GM23338 (cell line): Measurements from ENCODE around the gene PRDM11. TPM values are rescaled to one million over a fixed set of nuclear protein-coding genes. Genes with fewer than 3 reads are reported as not detected.

Experiments
- ATAC-seq: fragments of 200-7000 bp; cut with Tn5 transposase; 3 replicates; pipeline ENCODE4 v1.9.1; 2020
- DNase-seq: peaks from one replicate; pipeline ENCODE4 v3.0.0-alpha.2; 2015; ENCODE audit warnings: low spot score
- H2AFZ ChIP-seq: fragments of 200-600 bp; sonication (generic); 2 replicates; pipeline ENCODE4 v1.8.0; 2016; ENCODE audit warnings: antibody characterized with exemption, mild to moderate bottlenecking, moderate library complexity
- H3F3A ChIP-seq: fragments of 200-600 bp; sonication (generic); replicated peaks from 2 replicates; pipeline ENCODE4 v1.8.0; 2017; ENCODE audit warnings: antibody characterized with exemption, mixed run types, low read depth
- H3K27ac ChIP-seq: fragments of 200-600 bp; sonication (generic); 2 replicates; pipeline ENCODE4 v1.6.1; 2016; ENCODE audit warnings: low read depth
- H3K27me3 ChIP-seq: fragments of 200-600 bp; sonication (generic); 2 replicates; pipeline ENCODE4 v1.8.0; 2016; ENCODE audit warnings: mild to moderate bottlenecking, mixed run types, moderate library complexity; ENCODE audit not compliant: insufficient read depth
- H3K36me3 ChIP-seq: fragments of 200-600 bp; sonication (generic); 2 replicates; pipeline ENCODE4 v1.8.0; 2016; ENCODE audit warnings: mild to moderate bottlenecking; ENCODE audit not compliant: insufficient read depth
- H3K4me1 ChIP-seq: fragments of 200-600 bp; sonication (generic); 2 replicates; pipeline ENCODE4 v1.8.0; 2016; ENCODE audit warnings: mild to moderate bottlenecking, moderate library complexity; ENCODE audit not compliant: insufficient read depth
- H3K4me2 ChIP-seq: fragments of 200-600 bp; sonication (generic); 2 replicates; pipeline ENCODE4 v1.7.1; 2017; ENCODE audit warnings: mixed run types
- H3K4me3 ChIP-seq: fragments of 200-600 bp; sonication (generic); 2 replicates; pipeline ENCODE4 v1.6.1; 2016; ENCODE audit warnings: mixed run types
- H3K79me2 ChIP-seq: fragments of 200-600 bp; sonication (generic); replicated peaks from 2 replicates; pipeline ENCODE4 v1.8.0; 2017; ENCODE audit warnings: mild to moderate bottlenecking; ENCODE audit not compliant: insufficient read depth
- H3K9me2 ChIP-seq: fragments of 200-600 bp; sonication (generic); 2 replicates; pipeline ENCODE4 v1.8.0; 2017; ENCODE audit not compliant: insufficient read depth
- H4K20me1 ChIP-seq: fragments of 200-600 bp; sonication (generic); replicated peaks from 2 replicates; pipeline ENCODE4 v1.8.0; 2017; ENCODE audit warnings: mild to moderate bottlenecking; ENCODE audit not compliant: insufficient read depth
- H3K27ac Mint-ChIP-seq: 2 replicates; pipeline ENCODE4 v1.8.0; 2020; ENCODE audit warnings: inconsistent platforms, mild to moderate bottlenecking, moderate library complexity, mixed read lengths
- H3K27me3 Mint-ChIP-seq: 3 replicates; pipeline ENCODE4 v1.8.0; 2022; ENCODE audit warnings: low read depth, mild to moderate bottlenecking, moderate library complexity, mixed read lengths, inconsistent platforms; ENCODE audit not compliant: insufficient read depth, poor library complexity
- H3K36me3 Mint-ChIP-seq: 3 replicates; pipeline ENCODE4 v1.8.0; 2021; ENCODE audit warnings: low read depth, mild to moderate bottlenecking, inconsistent platforms, moderate library complexity, mixed read lengths
- H3K4me1 Mint-ChIP-seq: 3 replicates; pipeline ENCODE4 v1.8.0; 2020; ENCODE audit warnings: mild to moderate bottlenecking, inconsistent platforms, mixed read lengths
- H3K4me3 Mint-ChIP-seq: 3 replicates; pipeline ENCODE4 v1.8.0; 2021; ENCODE audit warnings: moderate library complexity, mild to moderate bottlenecking, inconsistent platforms, mixed read lengths
- H3K9me3 Mint-ChIP-seq: 3 replicates; pipeline ENCODE4 v1.8.0; 2020; ENCODE audit warnings: moderate library complexity, mild to moderate bottlenecking, inconsistent platforms, mixed read lengths
- CTCF ChIP-seq, 2 experiments: fragments of 200-600 bp in 1 of 2; sonication (generic) in 1 of 2; conservative IDR thresholded peaks; 2 replicates each; pipeline versions ENCODE4 v1.5.1 to v1.6.1; 2016 to 2017; ENCODE audit warnings: antibody characterized with exemption in 2 of 2, low read depth in 2 of 2, mild to moderate bottlenecking in 2 of 2, moderate library complexity in 1 of 2
- JUNB ChIP-seq: IDR thresholded peaks from one replicate; pipeline ENCODE4 v1.6.1; 2016; ENCODE audit warnings: antibody characterized with exemption; ENCODE audit not compliant: unreplicated experiment
- POLR2AphosphoS5 ChIP-seq: IDR thresholded peaks from 2 replicates; pipeline ENCODE4 v1.6.1; 2016; ENCODE audit warnings: antibody characterized with exemption, low read depth
- ZNF462 ChIP-seq: fragments of 250-450 bp; sonication (Bioruptor Pico); IDR thresholded peaks from 2 replicates; pipeline ENCODE4 v1.5.0; 2020; ENCODE audit warnings: mild to moderate bottlenecking, moderate library complexity
- polyA plus RNA-seq: library from polyadenylated mRNA; unstranded; fragments of >200 nt; fragmentation: Nextera tagmentation; extraction: Ambion mirVana; gene quantifications from 2 replicates; pipeline ENCODE4 v1.2.1, GENCODE V29; 2016
- total RNA-seq: library from RNA; depleted of rRNA; stranded (reverse); fragments of >200 nt; shearing (Covaris generic); gene quantifications from 2 replicates; pipeline ENCODE4 v1.2.3, GENCODE V29; 2014

The PRDM11 gene
- total and polyA plus RNA-seq, 2 experiments from 2014 or later: 0.97 to 10.4 TPM

- Histone ChIP-seq H3K4me1 (peaks cover 4% of the 10 kb centered on the region), H4K20me1 (no peaks in the 10 kb centered on the region; the same call in 1 of the 2 replicates), H3K4me2 (no peak overlapping the region), H3F3A (no peaks in the 10 kb centered on the region), H3K36me3 (no peaks in the 10 kb centered on the region), H2AFZ (no peak overlapping the region), H3K79me2 (no peaks in the 10 kb centered on the region), H3K9me2 (no peaks in the 10 kb centered on the region), H3K27ac (no peak overlapping the region), H3K4me3 (no peak overlapping the region), H3K27me3 (no peaks in the 10 kb centered on the region)
- Mint-ChIP-seq H3K4me1 (peaks cover 13% of the 10 kb centered on the region), H3K27ac (no peak overlapping the region), H3K4me3 (no peak overlapping the region), H3K36me3 (peaks cover 9% of the 10 kb centered on the region; the same call in 2 of the 3 replicates), H3K9me3 (no peaks in the 10 kb centered on the region), H3K27me3 (peaks cover 1% of the 10 kb centered on the region)
- ATAC-seq: no peak
- no peak for TF ChIP-seq JUNB
- TF ChIP-seq ZNF462 (CRISPR knock-in tag): no peak
- DNase-seq: no peak
Observed at GRCh38 chr11:45215098-45215865, 68.8 kb downstream of the PRDM11 start.

GRCh38 chr11:45216031-45216430 is 69.6 kb downstream of the PRDM11 start:
- Histone ChIP-seq H3K27ac (no peak overlapping the region), H3K27me3 (no peaks in the 10 kb centered on the region), H3F3A (no peaks in the 10 kb centered on the region), H3K79me2 (no peaks in the 10 kb centered on the region), H3K36me3 (no peaks in the 10 kb centered on the region), H3K4me3 (no peak overlapping the region), H3K9me2 (no peaks in the 10 kb centered on the region), H2AFZ (no peak overlapping the region), H3K4me1 (no peaks in the 10 kb centered on the region; the same call in 1 of the 2 replicates), H3K4me2 (no peak overlapping the region), H4K20me1 (no peaks in the 10 kb centered on the region; the same call in 1 of the 2 replicates)
- H3K4me3 Mint-ChIP-seq: no peak overlapping the region
- H3K36me3 Mint-ChIP-seq: peaks cover 9% of the 10 kb centered on the region; the same call in 2 of the 3 replicates
- no peaks in the 10 kb centered on the region for H3K9me3 Mint-ChIP-seq
- H3K4me1 Mint-ChIP-seq: peaks cover 9% of the 10 kb centered on the region
- no peak for ATAC-seq
- no peak for DNase-seq
- peaks cover 1% of the 10 kb centered on the region for H3K27me3 Mint-ChIP-seq
- H3K27ac Mint-ChIP-seq: no peak overlapping the region
- TF ChIP-seq POLR2AphosphoS5 (no peak), CTCF (conservative IDR thresholded peaks at IDR 0.05; ENCODE audit: low read depth in 2 of 2) (no peak)
